SJCRH30 (cell line): ENCODE data around the gene HNRNPM. TPM values are rescaled to one million over a fixed set of nuclear protein-coding genes. Genes with fewer than 3 reads are reported as not detected.

Experiments used
- DNase-seq, 2 experiments: peaks; one replicate each; pipeline ENCODE4 v3.0.0-alpha.2; 2015 to 2020
- H3K27ac ChIP-seq: fragments of 250-450 bp; sonication (Bioruptor Pico); 2 replicates; pipeline ENCODE4 v1.5.1; 2020; ENCODE audit warnings: mild to moderate bottlenecking, moderate library complexity
- H3K27me3 ChIP-seq: fragments of 250-450 bp; sonication (Bioruptor Pico); 2 replicates; pipeline ENCODE4 v1.5.1; 2020; ENCODE audit warnings: mild to moderate bottlenecking, moderate library complexity
- H3K36me3 ChIP-seq: fragments of 250-450 bp; sonication (Bioruptor Pico); 2 replicates; pipeline ENCODE4 v1.5.1; 2020; ENCODE audit warnings: mild to moderate bottlenecking, moderate library complexity
- H3K4me1 ChIP-seq: fragments of 250-450 bp; sonication (Bioruptor Pico); 2 replicates; pipeline ENCODE4 v1.5.1; 2020; ENCODE audit warnings: mild to moderate bottlenecking, moderate library complexity
- H3K4me3 ChIP-seq: fragments of 250-450 bp; sonication (Bioruptor Pico); 2 replicates; pipeline ENCODE4 v1.5.1; 2020; ENCODE audit warnings: mild to moderate bottlenecking, moderate library complexity
- H3K9me3 ChIP-seq: fragments of 250-450 bp; sonication (Bioruptor Pico); replicated peaks from 2 replicates; pipeline ENCODE4 v1.5.1; 2020; ENCODE audit warnings: mild to moderate bottlenecking, moderate library complexity
- total RNA-seq: library from RNA; depleted of rRNA; stranded (reverse); fragments of >200 nt; shearing (Covaris generic); gene quantifications from 2 replicates; pipeline ENCODE4 v1.2.3, GENCODE V29; 2014

HNRNPM gene
- total RNA-seq, 1 experiment from 2014 or later = 191 TPM

GRCh38 chr19:8460516-8461298 lies 15.9 kb downstream of the HNRNPM start:
- Histone ChIP-seq H3K4me1 (peaks cover 34% of the 10 kb centered on the region), H3K4me3 (no peak overlapping the region), H3K27ac (peak overlapping the region; percentile 45), H3K36me3 (peaks cover 63% of the 10 kb centered on the region), H3K27me3 (no peaks in the 10 kb centered on the region), H3K9me3 (no peaks in the 10 kb centered on the region)
- DNase-seq = peak in 1 of 2 experiments; percentile 37

- DNase-seq = peak in 1 of 2 experiments; percentile 65
- Histone ChIP-seq H3K9me3 (no peaks in the 10 kb centered on the region), H3K4me3 (no peak overlapping the region), H3K4me1 (peaks cover 34% of the 10 kb centered on the region), H3K27ac (peak overlapping the region; percentile 45), H3K36me3 (peaks cover 64% of the 10 kb centered on the region), H3K27me3 (no peaks in the 10 kb centered on the region)
These were observed 16.6 kb downstream of the HNRNPM start for GRCh38 chr19:8461376-8461775.

- no peak overlapping the region for H3K27ac ChIP-seq
- H3K9me3 ChIP-seq = no peaks in the 10 kb centered on the region
- no peak overlapping the region for H3K4me3 ChIP-seq
- peaks cover 34% of the 10 kb centered on the region for H3K4me1 ChIP-seq
- peaks cover 66% of the 10 kb centered on the region for H3K36me3 ChIP-seq
- DNase-seq = no peak
- H3K27me3 ChIP-seq = no peaks in the 10 kb centered on the region
These were observed 17.1 kb downstream of the HNRNPM start for GRCh38 chr19:8461891-8462290.

GRCh38 chr19:8462571-8462970 lies 17.8 kb downstream of the HNRNPM start:
- Histone ChIP-seq H3K9me3 (no peaks in the 10 kb centered on the region), H3K4me3 (no peak overlapping the region), H3K4me1 (peaks cover 34% of the 10 kb centered on the region), H3K36me3 (peaks cover 66% of the 10 kb centered on the region), H3K27me3 (no peaks in the 10 kb centered on the region), H3K27ac (no peak overlapping the region)
- DNase-seq = no peak

GRCh38 chr19:8463365-8463764 lies 18.6 kb downstream of the HNRNPM start:
- H3K9me3 ChIP-seq = no peaks in the 10 kb centered on the region
- peaks cover 33% of the 10 kb centered on the region for H3K4me1 ChIP-seq
- H3K36me3 ChIP-seq = peaks cover 69% of the 10 kb centered on the region
- no peak overlapping the region for H3K4me3 ChIP-seq
- H3K27ac ChIP-seq = no peak overlapping the region
- DNase-seq = no peak
- H3K27me3 ChIP-seq = no peaks in the 10 kb centered on the region

- no peak overlapping the region for H3K27ac ChIP-seq
- H3K4me3 ChIP-seq = no peak overlapping the region
- no peaks in the 10 kb centered on the region for H3K9me3 ChIP-seq
- DNase-seq = no peak
- H3K36me3 ChIP-seq = peaks cover 89% of the 10 kb centered on the region
- no peaks in the 10 kb centered on the region for H3K27me3 ChIP-seq
- H3K4me1 ChIP-seq = peaks cover 7% of the 10 kb centered on the region
These were observed 21.2 kb downstream of the HNRNPM start for GRCh38 chr19:8466018-8466417.

- Histone ChIP-seq H3K36me3 (peaks cover 97% of the 10 kb centered on the region), H3K4me3 (no peak overlapping the region), H3K9me3 (no peaks in the 10 kb centered on the region), H3K4me1 (no peaks in the 10 kb centered on the region), H3K27me3 (no peaks in the 10 kb centered on the region), H3K27ac (no peak overlapping the region)
- no peak for DNase-seq
These were observed 23.3 kb downstream of the HNRNPM start for GRCh38 chr19:8468124-8468523.

- Histone ChIP-seq H3K4me3 (no peak overlapping the region), H3K27ac (no peak overlapping the region), H3K4me1 (no peaks in the 10 kb centered on the region), H3K36me3 (peaks cover 95% of the 10 kb centered on the region), H3K9me3 (no peaks in the 10 kb centered on the region), H3K27me3 (no peaks in the 10 kb centered on the region)
- DNase-seq = no peak
These were observed 24.1 kb downstream of the HNRNPM start for GRCh38 chr19:8468761-8469373.

GRCh38 chr19:8469613-8470368 lies 25.0 kb downstream of the HNRNPM start:
- Histone ChIP-seq H3K27me3 (no peaks in the 10 kb centered on the region), H3K4me1 (no peaks in the 10 kb centered on the region), H3K36me3 (peaks cover 95% of the 10 kb centered on the region), H3K9me3 (no peaks in the 10 kb centered on the region), H3K27ac (no peak overlapping the region), H3K4me3 (no peak overlapping the region)
- no peak for DNase-seq

- Histone ChIP-seq H3K4me1 (no peaks in the 10 kb centered on the region), H3K9me3 (no peaks in the 10 kb centered on the region), H3K27ac (no peak overlapping the region), H3K27me3 (no peaks in the 10 kb centered on the region), H3K36me3 (peaks cover 77% of the 10 kb centered on the region), H3K4me3 (no peak overlapping the region)
- DNase-seq = no peak
These were observed 29.1 kb downstream of the HNRNPM start for GRCh38 chr19:8473648-8474476.

GRCh38 chr19:8475005-8475404 lies 30.2 kb downstream of the HNRNPM start:
- H3K27me3 ChIP-seq = no peaks in the 10 kb centered on the region
- H3K36me3 ChIP-seq = peaks cover 71% of the 10 kb centered on the region
- no peak overlapping the region for H3K4me3 ChIP-seq
- H3K27ac ChIP-seq = no peak overlapping the region
- no peaks in the 10 kb centered on the region for H3K9me3 ChIP-seq
- DNase-seq = no peak
- H3K4me1 ChIP-seq = no peaks in the 10 kb centered on the region

GRCh38 chr19:8476524-8476923 lies 31.7 kb downstream of the HNRNPM start:
- DNase-seq = no peak
- peaks cover 61% of the 10 kb centered on the region for H3K36me3 ChIP-seq

GRCh38 chr19:8477889-8478288 lies 33.1 kb downstream of the HNRNPM start:
- DNase-seq = no peak
- Histone ChIP-seq H3K27ac (no peak overlapping the region), H3K4me1 (no peaks in the 10 kb centered on the region), H3K36me3 (peaks cover 55% of the 10 kb centered on the region), H3K9me3 (no peaks in the 10 kb centered on the region), H3K27me3 (no peaks in the 10 kb centered on the region), H3K4me3 (no peak overlapping the region)

More at GRCh38 chr19:8476524-8476923, 31.7 kb downstream of the HNRNPM start:
- Histone ChIP-seq H3K4me3 (no peak overlapping the region), H3K27ac (no peak overlapping the region), H3K9me3 (no peaks in the 10 kb centered on the region), H3K27me3 (no peaks in the 10 kb centered on the region), H3K4me1 (no peaks in the 10 kb centered on the region)

- Histone ChIP-seq H3K36me3 (peaks cover 57% of the 10 kb centered on the region), H3K4me1 (no peaks in the 10 kb centered on the region), H3K27me3 (no peaks in the 10 kb centered on the region), H3K4me3 (no peak overlapping the region), H3K27ac (no peak overlapping the region), H3K9me3 (no peaks in the 10 kb centered on the region)
- DNase-seq = no peak
These were observed 33.8 kb downstream of the HNRNPM start for GRCh38 chr19:8478598-8478997.
